Panc1 (cell line): ENCODE measurements around the gene STARD3NL.

Source experiments
- POLR2AphosphoS5 ChIP-seq: IDR thresholded peaks from 2 replicates; pipeline ENCODE4 v1.6.1; 2012; ENCODE audit warnings: mild to moderate bottlenecking, low read depth, low read length, moderate library complexity
- SIN3A ChIP-seq: IDR thresholded peaks from 2 replicates; pipeline ENCODE4 v1.6.1; 2012; ENCODE audit warnings: low read depth, mild to moderate bottlenecking, low read length, moderate library complexity, borderline replicate concordance; ENCODE audit not compliant: insufficient read depth
- TCF7L2 ChIP-seq: IDR thresholded peaks from 2 replicates; pipeline ENCODE4 v1.6.1; 2011; ENCODE audit warnings: mild to moderate bottlenecking, low read depth, low read length, inconsistent platforms
- TF ChIP-seq, protein P1 (sequence below): fragments of 450-650 bp; IDR thresholded peaks from 2 replicates; pipeline ENCODE4 v1.5.1; 2017; ENCODE audit warnings: mild to moderate bottlenecking
- TF ChIP-seq, protein P2 (sequence below), 2 experiments: IDR thresholded peaks; 2 replicates each; pipeline ENCODE4 v1.6.1; 2011 to 2012; ENCODE audit warnings: low read depth in 2 of 2, control low read depth in 1 of 2, low read length in 1 of 2, mild to moderate bottlenecking in 1 of 2, moderate library complexity in 1 of 2; ENCODE audit not compliant: insufficient read depth in 1 of 2

- TF ChIP-seq, protein P1, sequence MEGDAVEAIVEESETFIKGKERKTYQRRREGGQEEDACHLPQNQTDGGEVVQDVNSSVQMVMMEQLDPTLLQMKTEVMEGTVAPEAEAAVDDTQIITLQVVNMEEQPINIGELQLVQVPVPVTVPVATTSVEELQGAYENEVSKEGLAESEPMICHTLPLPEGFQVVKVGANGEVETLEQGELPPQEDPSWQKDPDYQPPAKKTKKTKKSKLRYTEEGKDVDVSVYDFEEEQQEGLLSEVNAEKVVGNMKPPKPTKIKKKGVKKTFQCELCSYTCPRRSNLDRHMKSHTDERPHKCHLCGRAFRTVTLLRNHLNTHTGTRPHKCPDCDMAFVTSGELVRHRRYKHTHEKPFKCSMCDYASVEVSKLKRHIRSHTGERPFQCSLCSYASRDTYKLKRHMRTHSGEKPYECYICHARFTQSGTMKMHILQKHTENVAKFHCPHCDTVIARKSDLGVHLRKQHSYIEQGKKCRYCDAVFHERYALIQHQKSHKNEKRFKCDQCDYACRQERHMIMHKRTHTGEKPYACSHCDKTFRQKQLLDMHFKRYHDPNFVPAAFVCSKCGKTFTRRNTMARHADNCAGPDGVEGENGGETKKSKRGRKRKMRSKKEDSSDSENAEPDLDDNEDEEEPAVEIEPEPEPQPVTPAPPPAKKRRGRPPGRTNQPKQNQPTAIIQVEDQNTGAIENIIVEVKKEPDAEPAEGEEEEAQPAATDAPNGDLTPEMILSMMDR: no peak
- TF ChIP-seq POLR2AphosphoS5: no peak
- TF ChIP-seq, protein P2, sequence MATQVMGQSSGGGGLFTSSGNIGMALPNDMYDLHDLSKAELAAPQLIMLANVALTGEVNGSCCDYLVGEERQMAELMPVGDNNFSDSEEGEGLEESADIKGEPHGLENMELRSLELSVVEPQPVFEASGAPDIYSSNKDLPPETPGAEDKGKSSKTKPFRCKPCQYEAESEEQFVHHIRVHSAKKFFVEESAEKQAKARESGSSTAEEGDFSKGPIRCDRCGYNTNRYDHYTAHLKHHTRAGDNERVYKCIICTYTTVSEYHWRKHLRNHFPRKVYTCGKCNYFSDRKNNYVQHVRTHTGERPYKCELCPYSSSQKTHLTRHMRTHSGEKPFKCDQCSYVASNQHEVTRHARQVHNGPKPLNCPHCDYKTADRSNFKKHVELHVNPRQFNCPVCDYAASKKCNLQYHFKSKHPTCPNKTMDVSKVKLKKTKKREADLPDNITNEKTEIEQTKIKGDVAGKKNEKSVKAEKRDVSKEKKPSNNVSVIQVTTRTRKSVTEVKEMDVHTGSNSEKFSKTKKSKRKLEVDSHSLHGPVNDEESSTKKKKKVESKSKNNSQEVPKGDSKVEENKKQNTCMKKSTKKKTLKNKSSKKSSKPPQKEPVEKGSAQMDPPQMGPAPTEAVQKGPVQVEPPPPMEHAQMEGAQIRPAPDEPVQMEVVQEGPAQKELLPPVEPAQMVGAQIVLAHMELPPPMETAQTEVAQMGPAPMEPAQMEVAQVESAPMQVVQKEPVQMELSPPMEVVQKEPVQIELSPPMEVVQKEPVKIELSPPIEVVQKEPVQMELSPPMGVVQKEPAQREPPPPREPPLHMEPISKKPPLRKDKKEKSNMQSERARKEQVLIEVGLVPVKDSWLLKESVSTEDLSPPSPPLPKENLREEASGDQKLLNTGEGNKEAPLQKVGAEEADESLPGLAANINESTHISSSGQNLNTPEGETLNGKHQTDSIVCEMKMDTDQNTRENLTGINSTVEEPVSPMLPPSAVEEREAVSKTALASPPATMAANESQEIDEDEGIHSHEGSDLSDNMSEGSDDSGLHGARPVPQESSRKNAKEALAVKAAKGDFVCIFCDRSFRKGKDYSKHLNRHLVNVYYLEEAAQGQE (IDR thresholded peaks at IDR 0.05; ENCODE audit: insufficient read depth in 1 of 2, low read depth in 2 of 2, low read length in 1 of 2): no peak
- TF ChIP-seq SIN3A: no peak
- TF ChIP-seq TCF7L2: no peak
Measured at GRCh38 chr7:38211940-38212339, 33.9 kb downstream of the STARD3NL start.
